ENCODE results near the gene ZCCHC14. TPM values are rescaled to one million over a fixed set of nuclear protein-coding genes. Genes with fewer than 3 reads are reported as not detected.
"Not testable (repeated sequence)": the region's sequence is repeated elsewhere in the genome, so short reads cannot be mapped to it uniquely, and the experiment has no call there.

Gene ZCCHC14
- total and polyA plus RNA-seq, 2 experiments from 2014 or later, result 2.7 to 6.3 TPM

GRCh38 chr16:87484487-87485331 is 8.1 kb downstream of the ZCCHC14 start:
- Histone ChIP-seq H3K4me3 (no peak overlapping the region), H3K79me2 (ENCODE audit: insufficient read depth) (peaks cover 98% of the 10 kb centered on the region), H3K36me3 (ENCODE audit: low read depth) (no peaks in the 10 kb centered on the region; the same call in 1 of the 2 replicates), H3K27ac (no peak overlapping the region), H3K4me2 (ENCODE audit: unreplicated experiment) (peak overlapping the region; percentile 38), H3F3A (ENCODE audit: insufficient read depth) (peaks cover 30% of the 10 kb centered on the region), H2AFZ (no peak overlapping the region), H3K27me3 (replicated peaks; ENCODE audit: insufficient read depth) (no peaks in the 10 kb centered on the region), H3K4me1 (ENCODE audit: insufficient read depth) (peaks cover 67% of the 10 kb centered on the region), H3K9me3 (ENCODE audit: low read depth) (no peaks in the 10 kb centered on the region), H3K9ac (no peak overlapping the region), H3K9me2 (ENCODE audit: insufficient read depth) (no peaks in the 10 kb centered on the region), H4K20me1 (ENCODE audit: insufficient read depth) (peaks cover under 1% of the 10 kb centered on the region; the same call in 1 of the 2 replicates)
- DNase-seq, result no peak
- TF ChIP-seq EZH2 (IDR thresholded peaks at IDR 0.05; ENCODE audit: insufficient read depth, poor library complexity, severe bottlenecking), result no peak
- TF ChIP-seq EZH2phosphoT487 (IDR thresholded peaks at IDR 0.05; ENCODE audit: insufficient read depth, low read depth), result no peak
- 69 to 73% methylated on average over 21 of the region's 22 CpGs for WGBS, 2 experiments (ENCODE audit: low coverage in 1 of 2, low lambda C conversion rate in 2 of 2, missing lambda C conversion rate in 2 of 2)
- in situ Hi-C loops (cut with MboI), result no loop called here

- DNase-seq, result no peak
- Histone ChIP-seq H3K9me2 (ENCODE audit: insufficient read depth) (no peaks in the 10 kb centered on the region), H3K27me3 (replicated peaks; ENCODE audit: insufficient read depth) (no peaks in the 10 kb centered on the region), H2AFZ (no peak overlapping the region), H4K20me1 (ENCODE audit: insufficient read depth) (no peaks in the 10 kb centered on the region; the same call in 1 of the 2 replicates), H3K4me2 (ENCODE audit: unreplicated experiment) (no peak overlapping the region), H3K9ac (no peak overlapping the region), H3K4me1 (ENCODE audit: insufficient read depth) (peaks cover 56% of the 10 kb centered on the region), H3K79me2 (ENCODE audit: insufficient read depth) (peaks cover 98% of the 10 kb centered on the region), H3K27ac (no peak overlapping the region), H3K36me3 (ENCODE audit: low read depth) (no peaks in the 10 kb centered on the region; the same call in 1 of the 2 replicates), H3K9me3 (ENCODE audit: low read depth) (no peaks in the 10 kb centered on the region), H3K4me3 (no peak overlapping the region), H3F3A (ENCODE audit: insufficient read depth) (peaks cover 30% of the 10 kb centered on the region)
- no peak for TF ChIP-seq EZH2 (IDR thresholded peaks at IDR 0.05; ENCODE audit: insufficient read depth, poor library complexity, severe bottlenecking)
- no peak for TF ChIP-seq EZH2phosphoT487 (IDR thresholded peaks at IDR 0.05; ENCODE audit: insufficient read depth, low read depth)
- 88 to 91% methylated on average over 5 of the region's 5 CpGs for WGBS, 2 experiments (ENCODE audit: low coverage in 1 of 2, low lambda C conversion rate in 2 of 2, missing lambda C conversion rate in 2 of 2)
- in situ Hi-C loops (cut with MboI), result no loop called here
Observed at GRCh38 chr16:87483481-87483880, 9.3 kb downstream of the ZCCHC14 start.

GRCh38 chr16:87482670-87483069 is 10.2 kb downstream of the ZCCHC14 start:
- peak overlapping the region; percentile 67 for H3K27ac ChIP-seq
- DNase-seq; H4K20me1 ChIP-seq (ENCODE audit: insufficient read depth); in situ Hi-C loops (cut with MboI); H2AFZ ChIP-seq; H3K9me2 ChIP-seq (ENCODE audit: insufficient read depth); H3K27me3 ChIP-seq (replicated peaks; ENCODE audit: insufficient read depth); H3K9me3 ChIP-seq (ENCODE audit: low read depth); H3K36me3 ChIP-seq (ENCODE audit: low read depth): not testable (repeated sequence)
- H3K79me2 ChIP-seq (ENCODE audit: insufficient read depth), result peaks cover 98% of the 10 kb centered on the region
- WGBS, 2 experiments (ENCODE audit: low coverage in 1 of 2, low lambda C conversion rate in 2 of 2, missing lambda C conversion rate in 2 of 2), result 21% methylated on average over 6 of the region's 6 CpGs
- H3K4me2 ChIP-seq (ENCODE audit: unreplicated experiment), result peak overlapping the region; percentile 26
- H3K4me1 ChIP-seq (ENCODE audit: insufficient read depth), result peaks cover 47% of the 10 kb centered on the region
- peak overlapping the region; percentile 65 for H3K9ac ChIP-seq
- peak overlapping the region; percentile 41; the same call in 1 of the 2 replicates for H3K4me3 ChIP-seq
- peaks cover 30% of the 10 kb centered on the region for H3F3A ChIP-seq (ENCODE audit: insufficient read depth)

GRCh38 chr16:87482266-87482665 is 10.6 kb downstream of the ZCCHC14 start:
- Histone ChIP-seq H3F3A (ENCODE audit: insufficient read depth) (peaks cover 29% of the 10 kb centered on the region), H3K9ac (peak overlapping the region; percentile 65), H3K4me3 (peak overlapping the region; percentile 41), H3K9me3 (ENCODE audit: low read depth) (no peaks in the 10 kb centered on the region), H3K27ac (peak overlapping the region; percentile 67), H3K4me1 (ENCODE audit: insufficient read depth) (peaks cover 47% of the 10 kb centered on the region), H2AFZ (no peak overlapping the region; the same call in 1 of the 2 replicates), H4K20me1 (ENCODE audit: insufficient read depth) (no peaks in the 10 kb centered on the region; the same call in 1 of the 2 replicates), H3K27me3 (replicated peaks; ENCODE audit: insufficient read depth) (no peaks in the 10 kb centered on the region), H3K36me3 (ENCODE audit: low read depth) (no peaks in the 10 kb centered on the region; the same call in 1 of the 2 replicates), H3K79me2 (ENCODE audit: insufficient read depth) (peaks cover 98% of the 10 kb centered on the region), H3K9me2 (ENCODE audit: insufficient read depth) (no peaks in the 10 kb centered on the region), H3K4me2 (ENCODE audit: unreplicated experiment) (peak overlapping the region; percentile 26)
- DNase-seq, result no peak
- WGBS, 2 experiments (ENCODE audit: low coverage in 1 of 2, low lambda C conversion rate in 2 of 2, missing lambda C conversion rate in 2 of 2), result 10 to 14% methylated on average over 9 of the region's 9 CpGs
- TF ChIP-seq EZH2 (IDR thresholded peaks at IDR 0.05; ENCODE audit: insufficient read depth, poor library complexity, severe bottlenecking), result no peak
- no peak for TF ChIP-seq EZH2phosphoT487 (IDR thresholded peaks at IDR 0.05; ENCODE audit: insufficient read depth, low read depth)
- in situ Hi-C loops (cut with MboI), result no loop called here

GRCh38 chr16:87481711-87482110 is 11.1 kb downstream of the ZCCHC14 start:
- H3K9me3 ChIP-seq (ENCODE audit: low read depth); H4K20me1 ChIP-seq (ENCODE audit: insufficient read depth); DNase-seq; H3K36me3 ChIP-seq (ENCODE audit: low read depth); H3K9me2 ChIP-seq (ENCODE audit: insufficient read depth); in situ Hi-C loops (cut with MboI); H2AFZ ChIP-seq; H3K27me3 ChIP-seq (replicated peaks; ENCODE audit: insufficient read depth): not testable (repeated sequence)
- Histone ChIP-seq H3K9ac (peak overlapping the region; percentile 65), H3K4me1 (ENCODE audit: insufficient read depth) (peaks cover 47% of the 10 kb centered on the region), H3K4me3 (peak overlapping the region; percentile 41), H3K79me2 (ENCODE audit: insufficient read depth) (peaks cover 98% of the 10 kb centered on the region), H3K4me2 (ENCODE audit: unreplicated experiment) (peak overlapping the region; percentile 26), H3F3A (ENCODE audit: insufficient read depth) (peaks cover 23% of the 10 kb centered on the region), H3K27ac (peak overlapping the region; percentile 67)
- whole genome bisulfite sequencing, 2 experiments (ENCODE audit: low coverage in 1 of 2, low lambda C conversion rate in 2 of 2, missing lambda C conversion rate in 2 of 2), result 24 to 42% methylated on average over 5 of the region's 5 CpGs

- H4K20me1 ChIP-seq (ENCODE audit: insufficient read depth); H3K9me3 ChIP-seq (ENCODE audit: low read depth); H3F3A ChIP-seq (ENCODE audit: insufficient read depth); H2AFZ ChIP-seq; H3K9me2 ChIP-seq (ENCODE audit: insufficient read depth); in situ Hi-C loops (cut with MboI); H3K27me3 ChIP-seq (replicated peaks; ENCODE audit: insufficient read depth); H3K36me3 ChIP-seq (ENCODE audit: low read depth): not testable (repeated sequence)
- Histone ChIP-seq H3K9ac (peak overlapping the region; percentile 47), H3K4me1 (ENCODE audit: insufficient read depth) (peaks cover 25% of the 10 kb centered on the region), H3K27ac (peak overlapping the region; percentile 46), H3K79me2 (ENCODE audit: insufficient read depth) (peaks cover 98% of the 10 kb centered on the region), H3K4me3 (0 out of 2 replicates have a peak overlapping the region, but pooled peaks have one; percentile 26), H3K4me2 (ENCODE audit: unreplicated experiment) (peak overlapping the region; percentile 50)
- DNase-seq, result peak; percentile 90
- WGBS, 2 experiments (ENCODE audit: low coverage in 1 of 2, low lambda C conversion rate in 2 of 2, missing lambda C conversion rate in 2 of 2), result 41 to 46% methylated on average over 24 to 30 of the region's 30 CpGs
Observed at GRCh38 chr16:87477209-87477981, 15.4 kb downstream of the ZCCHC14 start.
